ENCODE measurements around the gene C1orf210. TPM values are rescaled to one million over a fixed set of nuclear protein-coding genes. Genes with fewer than 3 reads are reported as not detected.

Gene C1orf210
- total RNA-seq, 1 experiment from 2014 or later = 12.8 TPM

DNA sequence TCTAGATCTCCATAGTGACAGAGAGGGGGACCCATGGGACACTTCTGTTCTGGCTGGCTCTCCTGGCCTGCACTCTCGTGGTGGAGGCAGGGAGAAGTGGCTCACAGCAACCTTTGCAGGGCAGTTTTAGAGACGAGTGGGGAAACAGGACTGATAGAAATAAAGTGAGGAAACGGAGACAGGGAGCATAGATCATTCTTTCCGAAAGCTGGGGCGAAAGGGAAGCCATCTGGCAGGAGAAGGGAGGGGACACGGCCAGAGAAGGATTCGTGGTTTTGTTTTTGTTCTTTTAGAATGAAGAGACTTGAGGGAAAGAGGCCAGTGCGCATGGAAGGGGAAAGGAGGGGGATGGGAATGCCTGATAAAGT, 18.9 kb upstream of the C1orf210 start (continued):
- TF ChIP-seq, protein P1, sequence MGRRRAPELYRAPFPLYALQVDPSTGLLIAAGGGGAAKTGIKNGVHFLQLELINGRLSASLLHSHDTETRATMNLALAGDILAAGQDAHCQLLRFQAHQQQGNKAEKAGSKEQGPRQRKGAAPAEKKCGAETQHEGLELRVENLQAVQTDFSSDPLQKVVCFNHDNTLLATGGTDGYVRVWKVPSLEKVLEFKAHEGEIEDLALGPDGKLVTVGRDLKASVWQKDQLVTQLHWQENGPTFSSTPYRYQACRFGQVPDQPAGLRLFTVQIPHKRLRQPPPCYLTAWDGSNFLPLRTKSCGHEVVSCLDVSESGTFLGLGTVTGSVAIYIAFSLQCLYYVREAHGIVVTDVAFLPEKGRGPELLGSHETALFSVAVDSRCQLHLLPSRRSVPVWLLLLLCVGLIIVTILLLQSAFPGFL (CRISPR knock-in tag; IDR thresholded peaks at IDR 0.05; ENCODE audit: borderline replicate concordance) = no peak

DNA sequence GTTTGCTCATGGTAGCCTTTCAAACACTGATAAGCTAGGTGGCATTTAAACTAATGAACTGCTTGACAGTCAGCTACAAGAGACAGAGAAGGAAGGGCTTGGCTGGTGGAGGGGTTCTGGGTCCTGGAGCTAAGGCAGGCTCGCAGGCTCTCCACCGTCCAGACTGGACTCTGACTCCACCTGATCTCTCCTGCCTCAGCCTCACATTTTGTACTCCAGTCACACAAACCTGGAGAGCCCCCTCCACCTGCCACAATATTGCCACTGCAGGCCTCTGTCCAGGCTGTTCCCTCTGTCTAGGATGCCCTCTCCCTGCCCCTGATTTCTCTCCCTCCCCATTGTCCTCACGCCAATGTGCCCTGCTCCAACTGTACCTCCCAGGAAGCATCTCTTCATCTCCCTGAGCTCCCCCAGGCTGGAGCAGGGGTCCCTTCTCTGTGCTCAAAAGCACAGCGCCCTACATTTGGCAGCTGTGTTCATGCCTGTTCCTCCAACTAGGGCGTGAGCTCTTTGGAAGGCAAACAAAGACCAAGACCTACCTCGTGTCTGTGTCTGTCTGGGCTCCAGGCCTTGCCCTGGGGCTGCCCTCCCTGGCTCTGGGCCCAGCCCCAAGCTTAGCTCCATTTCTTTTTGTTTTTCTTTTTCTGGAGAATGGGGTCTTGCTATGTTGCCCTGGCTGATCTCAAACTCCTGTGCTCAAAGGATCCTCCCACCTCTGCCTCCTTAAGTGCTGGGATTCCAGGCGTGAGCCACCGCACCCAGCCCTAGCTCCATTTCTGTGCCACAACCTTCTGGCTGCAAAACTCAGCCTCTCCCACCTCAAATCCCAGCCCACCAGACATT, 18.3 kb upstream of the C1orf210 start:
- no peak for DNase-seq (ENCODE audit: low spot score)
- ATAC-seq = no peak
- Mint-ChIP-seq H3K9me3 (no peaks in the 10 kb centered on the region), H3K27ac (no peak overlapping the region), H3K36me3 (no peaks in the 10 kb centered on the region), H3K4me3 (no peak overlapping the region), H3K27me3 (ENCODE audit: low read depth) (no peaks in the 10 kb centered on the region; the same call in 1 of the 2 replicates), H3K4me1 (peaks cover 13% of the 10 kb centered on the region)
- POLR2A ChIA-PET = no interaction called here
- CTCF ChIA-PET = interaction anchor here (0.7 to 1.0 kb wide), 3 partner anchors 18 to 110 kb away, joined by 3 read pairs; partner anchors contain the start of genes C1orf210 and CDC20
- TF ChIP-seq, protein P2, sequence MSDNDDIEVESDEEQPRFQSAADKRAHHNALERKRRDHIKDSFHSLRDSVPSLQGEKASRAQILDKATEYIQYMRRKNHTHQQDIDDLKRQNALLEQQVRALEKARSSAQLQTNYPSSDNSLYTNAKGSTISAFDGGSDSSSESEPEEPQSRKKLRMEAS (CRISPR knock-in tag; IDR thresholded peaks at IDR 0.05) = no peak
- no peak for TF ChIP-seq MXD4 (CRISPR knock-in tag; IDR thresholded peaks at IDR 0.05; ENCODE audit: borderline replicate concordance)
- peak; percentile 73 for TF ChIP-seq ZNF121 (CRISPR knock-in tag; IDR thresholded peaks at IDR 0.05)

DNA sequence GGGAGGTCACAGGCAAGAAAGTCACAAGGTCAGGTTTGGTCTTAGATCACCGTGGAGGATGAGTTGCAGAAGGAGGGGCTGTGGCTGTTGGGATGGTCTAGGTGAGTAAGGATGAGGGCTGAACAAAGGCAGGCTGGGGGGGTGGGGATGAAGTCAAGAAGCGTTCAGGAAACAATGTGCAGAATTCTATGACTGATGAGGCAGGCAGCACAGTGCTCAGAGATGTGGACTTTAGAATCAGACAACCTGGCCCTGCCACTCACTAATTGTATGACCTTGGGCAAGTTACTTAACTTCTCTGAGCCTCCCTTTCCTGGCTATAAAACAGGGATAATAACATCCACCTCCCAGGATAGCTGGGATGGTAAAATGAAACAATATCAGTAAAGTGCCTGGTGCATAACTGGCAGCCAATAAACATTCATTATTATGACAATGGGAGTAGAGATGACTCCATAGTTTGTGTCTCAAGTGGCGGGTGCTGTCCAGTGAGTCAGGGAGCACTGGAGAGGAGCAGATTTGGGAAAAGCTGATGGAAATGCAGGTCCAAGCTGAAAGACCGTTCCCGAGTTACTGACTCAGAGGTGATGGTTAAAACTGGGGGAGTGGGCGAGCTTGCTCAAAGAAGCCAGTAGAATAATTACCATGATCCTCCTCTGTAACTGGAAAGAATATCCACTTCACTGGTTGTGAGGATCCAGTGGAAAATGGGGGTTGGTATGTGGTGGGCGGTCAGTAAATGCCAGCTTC, 17.5 kb upstream of the C1orf210 start:
- Mint-ChIP-seq H3K27me3 (ENCODE audit: low read depth) (no peaks in the 10 kb centered on the region), H3K9me3 (no peaks in the 10 kb centered on the region), H3K27ac (no peak overlapping the region), H3K36me3 (no peaks in the 10 kb centered on the region), H3K4me3 (no peak overlapping the region), H3K4me1 (peaks cover 17% of the 10 kb centered on the region)
- no peak for DNase-seq (ENCODE audit: low spot score)
- ChIA-PET POLR2A (no interaction called here), CTCF (interaction anchor here (0.7 to 1.0 kb wide), 3 partner anchors 17 to 111 kb away, joined by 3 read pairs; partner anchors contain the start of genes C1orf210 and CDC20)
- no peak for TF ChIP-seq JAZF1 (CRISPR knock-in tag; IDR thresholded peaks at IDR 0.05)
- ATAC-seq = no peak

DNA sequence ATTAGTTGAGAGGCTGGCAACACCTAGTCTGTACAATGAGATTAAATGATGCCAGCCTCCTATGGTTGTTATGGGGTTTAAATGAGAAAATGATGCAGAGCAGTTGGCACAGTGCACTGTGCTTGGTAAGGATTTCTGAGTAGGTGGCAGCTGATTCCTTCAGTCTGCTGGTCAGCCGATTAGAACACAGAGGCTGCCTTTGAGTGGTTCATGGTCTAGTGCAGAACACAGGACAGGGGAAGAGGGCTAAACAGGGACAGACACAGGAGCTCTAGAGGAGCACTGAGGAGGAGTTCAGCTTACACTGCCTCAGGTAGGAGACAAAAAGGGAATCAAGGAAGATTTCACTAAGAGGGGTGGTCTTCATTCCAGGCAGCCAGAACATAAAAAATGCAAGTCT, 16.8 kb upstream of the C1orf210 start:
- no peak for ATAC-seq
- Mint-ChIP-seq H3K27ac (no peak overlapping the region), H3K36me3 (no peaks in the 10 kb centered on the region), H3K27me3 (ENCODE audit: low read depth) (no peaks in the 10 kb centered on the region), H3K4me3 (no peak overlapping the region), H3K4me1 (peaks cover 17% of the 10 kb centered on the region), H3K9me3 (no peaks in the 10 kb centered on the region)
- no peak for DNase-seq (ENCODE audit: low spot score)
- TF ChIP-seq, protein P3, sequence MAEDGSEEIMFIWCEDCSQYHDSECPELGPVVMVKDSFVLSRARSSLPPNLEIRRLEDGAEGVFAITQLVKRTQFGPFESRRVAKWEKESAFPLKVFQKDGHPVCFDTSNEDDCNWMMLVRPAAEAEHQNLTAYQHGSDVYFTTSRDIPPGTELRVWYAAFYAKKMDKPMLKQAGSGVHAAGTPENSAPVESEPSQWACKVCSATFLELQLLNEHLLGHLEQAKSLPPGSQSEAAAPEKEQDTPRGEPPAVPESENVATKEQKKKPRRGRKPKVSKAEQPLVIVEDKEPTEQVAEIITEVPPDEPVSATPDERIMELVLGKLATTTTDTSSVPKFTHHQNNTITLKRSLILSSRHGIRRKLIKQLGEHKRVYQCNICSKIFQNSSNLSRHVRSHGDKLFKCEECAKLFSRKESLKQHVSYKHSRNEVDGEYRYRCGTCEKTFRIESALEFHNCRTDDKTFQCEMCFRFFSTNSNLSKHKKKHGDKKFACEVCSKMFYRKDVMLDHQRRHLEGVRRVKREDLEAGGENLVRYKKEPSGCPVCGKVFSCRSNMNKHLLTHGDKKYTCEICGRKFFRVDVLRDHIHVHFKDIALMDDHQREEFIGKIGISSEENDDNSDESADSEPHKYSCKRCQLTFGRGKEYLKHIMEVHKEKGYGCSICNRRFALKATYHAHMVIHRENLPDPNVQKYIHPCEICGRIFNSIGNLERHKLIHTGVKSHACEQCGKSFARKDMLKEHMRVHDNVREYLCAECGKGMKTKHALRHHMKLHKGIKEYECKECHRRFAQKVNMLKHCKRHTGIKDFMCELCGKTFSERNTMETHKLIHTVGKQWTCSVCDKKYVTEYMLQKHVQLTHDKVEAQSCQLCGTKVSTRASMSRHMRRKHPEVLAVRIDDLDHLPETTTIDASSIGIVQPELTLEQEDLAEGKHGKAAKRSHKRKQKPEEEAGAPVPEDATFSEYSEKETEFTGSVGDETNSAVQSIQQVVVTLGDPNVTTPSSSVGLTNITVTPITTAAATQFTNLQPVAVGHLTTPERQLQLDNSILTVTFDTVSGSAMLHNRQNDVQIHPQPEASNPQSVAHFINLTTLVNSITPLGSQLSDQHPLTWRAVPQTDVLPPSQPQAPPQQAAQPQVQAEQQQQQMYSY (CRISPR knock-in tag; IDR thresholded peaks at IDR 0.05) = no peak
- TF ChIP-seq, protein P4, sequence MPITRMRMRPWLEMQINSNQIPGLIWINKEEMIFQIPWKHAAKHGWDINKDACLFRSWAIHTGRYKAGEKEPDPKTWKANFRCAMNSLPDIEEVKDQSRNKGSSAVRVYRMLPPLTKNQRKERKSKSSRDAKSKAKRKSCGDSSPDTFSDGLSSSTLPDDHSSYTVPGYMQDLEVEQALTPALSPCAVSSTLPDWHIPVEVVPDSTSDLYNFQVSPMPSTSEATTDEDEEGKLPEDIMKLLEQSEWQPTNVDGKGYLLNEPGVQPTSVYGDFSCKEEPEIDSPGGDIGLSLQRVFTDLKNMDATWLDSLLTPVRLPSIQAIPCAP (CRISPR knock-in tag; IDR thresholded peaks at IDR 0.05) = no peak
- TF ChIP-seq ZNF263 (CRISPR knock-in tag; IDR thresholded peaks at IDR 0.05; ENCODE audit: low read depth) (no peak), CBFB (CRISPR knock-in tag; IDR thresholded peaks at IDR 0.05; ENCODE audit: low read depth) (no peak), NFYB (CRISPR knock-in tag; conservative IDR thresholded peaks at IDR 0.05; ENCODE audit: low read depth) (no peak), ETV6 (CRISPR knock-in tag; IDR thresholded peaks at IDR 0.05) (no peak), ZNF671 (CRISPR knock-in tag; IDR thresholded peaks at IDR 0.05) (no peak)
- TF ChIP-seq, protein P5, sequence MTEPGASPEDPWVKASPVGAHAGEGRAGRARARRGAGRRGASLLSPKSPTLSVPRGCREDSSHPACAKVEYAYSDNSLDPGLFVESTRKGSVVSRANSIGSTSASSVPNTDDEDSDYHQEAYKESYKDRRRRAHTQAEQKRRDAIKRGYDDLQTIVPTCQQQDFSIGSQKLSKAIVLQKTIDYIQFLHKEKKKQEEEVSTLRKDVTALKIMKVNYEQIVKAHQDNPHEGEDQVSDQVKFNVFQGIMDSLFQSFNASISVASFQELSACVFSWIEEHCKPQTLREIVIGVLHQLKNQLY (CRISPR knock-in tag; IDR thresholded peaks at IDR 0.05) = no peak
- TF ChIP-seq, protein P6, sequence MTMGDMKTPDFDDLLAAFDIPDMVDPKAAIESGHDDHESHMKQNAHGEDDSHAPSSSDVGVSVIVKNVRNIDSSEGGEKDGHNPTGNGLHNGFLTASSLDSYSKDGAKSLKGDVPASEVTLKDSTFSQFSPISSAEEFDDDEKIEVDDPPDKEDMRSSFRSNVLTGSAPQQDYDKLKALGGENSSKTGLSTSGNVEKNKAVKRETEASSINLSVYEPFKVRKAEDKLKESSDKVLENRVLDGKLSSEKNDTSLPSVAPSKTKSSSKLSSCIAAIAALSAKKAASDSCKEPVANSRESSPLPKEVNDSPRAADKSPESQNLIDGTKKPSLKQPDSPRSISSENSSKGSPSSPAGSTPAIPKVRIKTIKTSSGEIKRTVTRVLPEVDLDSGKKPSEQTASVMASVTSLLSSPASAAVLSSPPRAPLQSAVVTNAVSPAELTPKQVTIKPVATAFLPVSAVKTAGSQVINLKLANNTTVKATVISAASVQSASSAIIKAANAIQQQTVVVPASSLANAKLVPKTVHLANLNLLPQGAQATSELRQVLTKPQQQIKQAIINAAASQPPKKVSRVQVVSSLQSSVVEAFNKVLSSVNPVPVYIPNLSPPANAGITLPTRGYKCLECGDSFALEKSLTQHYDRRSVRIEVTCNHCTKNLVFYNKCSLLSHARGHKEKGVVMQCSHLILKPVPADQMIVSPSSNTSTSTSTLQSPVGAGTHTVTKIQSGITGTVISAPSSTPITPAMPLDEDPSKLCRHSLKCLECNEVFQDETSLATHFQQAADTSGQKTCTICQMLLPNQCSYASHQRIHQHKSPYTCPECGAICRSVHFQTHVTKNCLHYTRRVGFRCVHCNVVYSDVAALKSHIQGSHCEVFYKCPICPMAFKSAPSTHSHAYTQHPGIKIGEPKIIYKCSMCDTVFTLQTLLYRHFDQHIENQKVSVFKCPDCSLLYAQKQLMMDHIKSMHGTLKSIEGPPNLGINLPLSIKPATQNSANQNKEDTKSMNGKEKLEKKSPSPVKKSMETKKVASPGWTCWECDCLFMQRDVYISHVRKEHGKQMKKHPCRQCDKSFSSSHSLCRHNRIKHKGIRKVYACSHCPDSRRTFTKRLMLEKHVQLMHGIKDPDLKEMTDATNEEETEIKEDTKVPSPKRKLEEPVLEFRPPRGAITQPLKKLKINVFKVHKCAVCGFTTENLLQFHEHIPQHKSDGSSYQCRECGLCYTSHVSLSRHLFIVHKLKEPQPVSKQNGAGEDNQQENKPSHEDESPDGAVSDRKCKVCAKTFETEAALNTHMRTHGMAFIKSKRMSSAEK (CRISPR knock-in tag; IDR thresholded peaks at IDR 0.05; ENCODE audit: borderline replicate concordance) = no peak
- CTCF ChIA-PET = no interaction called here
- POLR2A ChIA-PET = no interaction called here
